ENCODE data around the gene STPG2.

The STPG2 gene

GRCh38 chr4:97525236-97525635 lies 618.0 kb downstream of the STPG2 start:
- no peak for DNase-seq (ENCODE audit: low read depth in 2 of 3, low spot score in 2 of 3)

DNA sequence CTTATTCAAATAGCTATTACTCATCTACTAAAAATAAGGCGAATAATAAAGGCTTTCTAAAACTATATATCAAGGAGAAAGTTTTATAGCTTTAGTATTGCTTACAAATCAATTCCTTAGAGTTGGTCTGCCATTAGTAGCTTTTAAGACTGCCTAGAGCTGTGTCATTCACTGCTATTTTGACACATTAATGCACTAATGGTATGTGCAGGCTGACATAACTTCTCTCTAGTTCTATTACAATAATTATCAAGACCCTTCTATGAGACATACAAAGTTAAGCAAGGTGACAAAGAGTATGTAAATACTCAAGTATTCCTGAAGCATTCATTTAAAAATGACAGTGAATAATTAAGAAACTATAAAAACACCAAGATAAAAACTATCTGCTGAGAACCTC lies 625.3 kb downstream of the STPG2 start:
- no peak for DNase-seq (ENCODE audit: low read depth in 2 of 3, low spot score in 2 of 3)

- DNase-seq (ENCODE audit: low read depth in 2 of 3, low spot score in 2 of 3) = no peak
Observed at GRCh38 chr4:97513917-97514316, 629.4 kb downstream of the STPG2 start.

Data from activated CD8-positive, alpha-beta memory T cell treated with anti-CD3 and anti-CD28 coated beads for 48 hours (primary cell).